HEK293T (cell line): ENCODE measurements around the gene LAMP1.

ENCODE experiments used
- CTCF ChIA-PET: fragments of 350-600 bp; formaldehyde crosslinking; extraction: SDS; loops from one replicate; lab custom pipeline; 2021; ENCODE audit warnings: antibody characterized with exemption, inconsistent platforms; lab: Yijun Ruan, JAX
- POLR2A ChIA-PET: fragments of 350-600 bp; formaldehyde crosslinking; extraction: SDS; loops from one replicate; lab custom pipeline; 2020; ENCODE audit warnings: antibody characterized with exemption, inconsistent platforms; lab: Yijun Ruan, JAX
- DNase-seq: peaks from one replicate; pipeline ENCODE4 v3.0.0; 2012; ENCODE audit warnings: mixed read lengths; ENCODE audit errors: extremely low spot score
- ARNT ChIP-seq: fragments of 450-650 bp; IDR thresholded peaks from 2 replicates; pipeline ENCODE4 v1.6.1; 2017; ENCODE audit warnings: mild to moderate bottlenecking
- BHLHE40 ChIP-seq: fragments of 450-650 bp; IDR thresholded peaks from 2 replicates; pipeline ENCODE4 v1.6.1; 2016; ENCODE audit warnings: mild to moderate bottlenecking, moderate library complexity, borderline replicate concordance
- CTBP1 ChIP-seq: fragments of 450-650 bp; IDR thresholded peaks from 2 replicates; pipeline ENCODE4 v1.6.1; 2016; ENCODE audit warnings: borderline replicate concordance
- ELF4 ChIP-seq: fragments of 450-650 bp; IDR thresholded peaks from 2 replicates; pipeline ENCODE4 v1.6.1; 2017; ENCODE audit warnings: antibody characterized with exemption
- FOXA1 ChIP-seq: fragments of 450-650 bp; IDR thresholded peaks from 2 replicates; pipeline ENCODE4 v1.6.1; 2016; ENCODE audit warnings: mild to moderate bottlenecking
- FOXK2 ChIP-seq: fragments of 450-650 bp; IDR thresholded peaks from 2 replicates; pipeline ENCODE4 v1.6.1; 2016; ENCODE audit warnings: mild to moderate bottlenecking
- FOXM1 ChIP-seq: fragments of 450-650 bp; IDR thresholded peaks from 2 replicates; pipeline ENCODE4 v1.6.1; 2017; ENCODE audit warnings: mild to moderate bottlenecking, borderline replicate concordance
- HDGF ChIP-seq: fragments of 450-650 bp; IDR thresholded peaks from 2 replicates; pipeline ENCODE4 v1.6.1; 2017; ENCODE audit warnings: antibody characterized with exemption, borderline replicate concordance
- L3MBTL2 ChIP-seq: fragments of 450-650 bp; conservative IDR thresholded peaks from 2 replicates; pipeline ENCODE4 v1.6.1; 2016; ENCODE audit warnings: mild to moderate bottlenecking
- LEF1 ChIP-seq: fragments of 450-650 bp; IDR thresholded peaks from 2 replicates; pipeline ENCODE4 v1.6.1; 2017; ENCODE audit warnings: mild to moderate bottlenecking, borderline replicate concordance
- NFRKB ChIP-seq: fragments of 450-650 bp; IDR thresholded peaks from 2 replicates; pipeline ENCODE4 v1.6.1; 2016; ENCODE audit warnings: mild to moderate bottlenecking, moderate library complexity
- PKNOX1 ChIP-seq: fragments of 450-650 bp; IDR thresholded peaks from 2 replicates; pipeline ENCODE4 v1.6.1; 2016
- SP1 ChIP-seq: fragments of 450-650 bp; IDR thresholded peaks from 2 replicates; pipeline ENCODE4 v1.6.1; 2017
- SUZ12 ChIP-seq: fragments of 450-650 bp; IDR thresholded peaks from 2 replicates; pipeline ENCODE4 v1.6.1; 2016; ENCODE audit warnings: mild to moderate bottlenecking
- TARDBP ChIP-seq: fragments of 450-650 bp; IDR thresholded peaks from 2 replicates; pipeline ENCODE4 v1.6.1; 2016
- ZNF384 ChIP-seq: fragments of 450-650 bp; IDR thresholded peaks from 2 replicates; pipeline ENCODE4 v1.6.1; 2016

The LAMP1 gene

DNA sequence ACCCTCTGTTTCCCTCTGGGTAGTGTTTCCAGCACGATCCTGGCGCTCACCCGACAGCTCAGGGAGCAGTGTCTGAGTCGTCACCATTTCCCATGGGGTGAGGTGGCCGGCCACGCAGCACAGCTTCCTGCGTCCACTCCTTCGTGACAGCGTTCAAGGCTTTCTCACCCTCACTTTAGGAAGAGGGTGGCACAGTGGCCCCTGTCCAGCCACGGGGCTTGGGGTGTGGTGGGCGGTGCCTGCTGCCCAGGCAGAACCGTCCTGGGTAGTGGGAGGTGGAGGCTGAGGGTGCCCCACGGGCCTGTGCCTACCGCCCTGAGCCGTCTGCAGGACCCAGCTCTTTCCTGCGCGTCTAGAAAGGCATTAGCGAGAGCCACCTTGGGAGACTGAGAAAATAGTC is 21.9 kb downstream of the LAMP1 start:
- ChIA-PET POLR2A (no interaction called here), CTCF (no interaction called here)
- no peak for DNase-seq
- TF ChIP-seq ZNF384 (no peak), BHLHE40 (no peak)

GRCh38 chr13:113319371-113319770 is 22.3 kb downstream of the LAMP1 start:
- DNase-seq: no peak
- ChIA-PET CTCF (no interaction called here), POLR2A (no interaction called here)
- TF ChIP-seq SP1 (no peak), PKNOX1 (no peak), FOXM1 (no peak), TARDBP (no peak), L3MBTL2 (no peak), FOXA1 (no peak), NFRKB (no peak), ARNT (no peak), SUZ12 (no peak), ZNF384 (no peak), CTBP1 (no peak), BHLHE40 (no peak), ELF4 (no peak), LEF1 (no peak)

DNA sequence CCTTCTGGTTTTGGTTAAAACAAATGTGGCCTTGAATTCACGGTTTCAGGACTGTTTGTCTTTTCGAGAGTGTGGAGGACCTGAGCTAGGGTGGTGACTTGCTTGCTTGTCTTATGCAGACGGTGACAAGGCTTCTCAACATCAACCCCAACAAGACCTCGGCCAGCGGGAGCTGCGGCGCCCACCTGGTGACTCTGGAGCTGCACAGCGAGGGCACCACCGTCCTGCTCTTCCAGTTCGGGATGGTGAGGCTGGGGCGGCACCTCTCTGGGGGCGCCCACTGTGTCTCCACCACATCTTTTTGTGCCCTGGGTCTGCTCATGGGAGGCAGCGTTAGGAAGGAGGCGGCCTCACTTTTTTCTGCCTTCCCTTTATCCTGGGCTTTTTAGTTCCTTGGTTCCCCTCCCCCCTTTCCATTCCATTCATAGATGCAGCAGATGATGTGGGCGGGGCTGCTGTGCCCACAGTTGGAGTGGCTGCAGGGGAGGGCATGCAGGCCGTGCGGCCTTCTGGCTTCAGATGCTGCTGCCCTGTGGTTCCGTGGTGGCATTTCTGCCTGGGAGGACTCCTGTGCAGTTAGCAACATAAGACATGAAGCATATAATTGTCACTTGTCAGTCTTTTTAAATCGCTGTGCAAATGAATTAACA is 23.3 kb downstream of the LAMP1 start:
- ChIA-PET CTCF (no interaction called here), POLR2A (no interaction called here)
- DNase-seq: no peak
- TF ChIP-seq ZNF384 (no peak), ELF4 (no peak), BHLHE40 (no peak), FOXK2 (no peak), L3MBTL2 (no peak), SP1 (no peak), TARDBP (no peak)

GRCh38 chr13:113321546-113321945 is 24.5 kb downstream of the LAMP1 start:
- CTCF ChIA-PET: no interaction called here

DNA sequence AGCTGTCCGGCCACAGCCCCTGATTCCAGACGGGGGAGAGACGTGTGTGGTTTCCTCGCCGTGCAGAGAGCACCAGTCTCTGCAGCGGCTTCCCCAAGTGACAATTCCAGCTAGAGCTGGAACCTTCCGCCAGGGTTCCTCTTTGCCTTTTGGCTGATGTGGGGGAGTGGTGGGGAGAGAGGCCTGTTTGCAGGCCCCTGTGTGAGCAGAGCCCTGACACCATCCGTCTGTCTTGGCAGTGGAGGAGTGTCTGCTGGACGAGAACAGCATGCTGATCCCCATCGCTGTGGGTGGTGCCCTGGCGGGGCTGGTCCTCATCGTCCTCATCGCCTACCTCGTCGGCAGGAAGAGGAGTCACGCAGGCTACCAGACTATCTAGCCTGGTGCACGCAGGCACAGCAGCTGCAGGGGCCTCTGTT is 25.0 kb downstream of the LAMP1 start:
- no peak for DNase-seq
- TF ChIP-seq L3MBTL2: no peak
- TF ChIP-seq CTBP1: no peak
- ChIA-PET POLR2A (no interaction called here), CTCF (no interaction called here)

More at GRCh38 chr13:113321546-113321945, 24.5 kb downstream of the LAMP1 start:
- POLR2A ChIA-PET: no interaction called here
- TF ChIP-seq SP1 (no peak), NFRKB (no peak), ELF4 (no peak), ARNT (no peak), BHLHE40 (no peak), PKNOX1 (no peak), L3MBTL2 (no peak), LEF1 (no peak), FOXK2 (no peak), FOXM1 (no peak), ZNF384 (no peak), TARDBP (no peak), HDGF (no peak)
- DNase-seq: no peak

GRCh38 chr13:113322890-113323651 is 26.0 kb downstream of the LAMP1 start:
- DNase-seq: no peak
- ChIA-PET POLR2A (no interaction called here), CTCF (no interaction called here)
- TF ChIP-seq PKNOX1 (no peak), NFRKB (no peak), ARNT (no peak), FOXM1 (no peak), FOXA1 (no peak), TARDBP (no peak)

- ChIA-PET CTCF (no interaction called here), POLR2A (no interaction called here)
- TF ChIP-seq FOXM1 (no peak), ZNF384 (no peak), ELF4 (no peak)
- no peak for DNase-seq
Observed at GRCh38 chr13:113323869-113324268, 26.8 kb downstream of the LAMP1 start.
